ENCODE results near the gene FRMD1.

DNA sequence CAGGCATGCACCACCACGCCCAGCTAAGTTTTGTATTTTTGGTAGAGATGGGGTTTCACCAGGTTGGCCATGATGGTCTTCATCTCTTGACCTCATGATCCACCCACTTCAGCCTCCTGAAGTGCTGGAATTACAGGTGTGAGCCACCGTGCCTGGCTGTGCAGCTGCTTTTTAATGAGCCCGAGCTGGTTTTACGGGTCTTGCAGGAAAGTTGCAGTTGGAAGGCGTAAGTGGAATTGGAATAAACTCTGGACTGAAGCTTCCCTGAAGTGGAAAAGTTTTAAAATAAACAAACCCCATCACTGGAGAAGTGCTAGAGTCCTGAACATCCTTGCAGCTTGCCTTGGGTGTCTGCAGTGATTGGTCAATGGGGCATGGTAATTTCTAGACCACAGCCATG lies 41.2 kb downstream of the FRMD1 start:
- TF ChIP-seq, protein P1, sequence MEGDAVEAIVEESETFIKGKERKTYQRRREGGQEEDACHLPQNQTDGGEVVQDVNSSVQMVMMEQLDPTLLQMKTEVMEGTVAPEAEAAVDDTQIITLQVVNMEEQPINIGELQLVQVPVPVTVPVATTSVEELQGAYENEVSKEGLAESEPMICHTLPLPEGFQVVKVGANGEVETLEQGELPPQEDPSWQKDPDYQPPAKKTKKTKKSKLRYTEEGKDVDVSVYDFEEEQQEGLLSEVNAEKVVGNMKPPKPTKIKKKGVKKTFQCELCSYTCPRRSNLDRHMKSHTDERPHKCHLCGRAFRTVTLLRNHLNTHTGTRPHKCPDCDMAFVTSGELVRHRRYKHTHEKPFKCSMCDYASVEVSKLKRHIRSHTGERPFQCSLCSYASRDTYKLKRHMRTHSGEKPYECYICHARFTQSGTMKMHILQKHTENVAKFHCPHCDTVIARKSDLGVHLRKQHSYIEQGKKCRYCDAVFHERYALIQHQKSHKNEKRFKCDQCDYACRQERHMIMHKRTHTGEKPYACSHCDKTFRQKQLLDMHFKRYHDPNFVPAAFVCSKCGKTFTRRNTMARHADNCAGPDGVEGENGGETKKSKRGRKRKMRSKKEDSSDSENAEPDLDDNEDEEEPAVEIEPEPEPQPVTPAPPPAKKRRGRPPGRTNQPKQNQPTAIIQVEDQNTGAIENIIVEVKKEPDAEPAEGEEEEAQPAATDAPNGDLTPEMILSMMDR (IDR thresholded peaks at IDR 0.05; ENCODE audit: poor library complexity): no peak
- TF ChIP-seq EZH2 (IDR thresholded peaks at IDR 0.05; ENCODE audit: borderline replicate concordance): no peak

Data from hepatocyte (in vitro differentiated cells).